ENCODE measurements around the gene FABP6.

FABP6 gene

DNA sequence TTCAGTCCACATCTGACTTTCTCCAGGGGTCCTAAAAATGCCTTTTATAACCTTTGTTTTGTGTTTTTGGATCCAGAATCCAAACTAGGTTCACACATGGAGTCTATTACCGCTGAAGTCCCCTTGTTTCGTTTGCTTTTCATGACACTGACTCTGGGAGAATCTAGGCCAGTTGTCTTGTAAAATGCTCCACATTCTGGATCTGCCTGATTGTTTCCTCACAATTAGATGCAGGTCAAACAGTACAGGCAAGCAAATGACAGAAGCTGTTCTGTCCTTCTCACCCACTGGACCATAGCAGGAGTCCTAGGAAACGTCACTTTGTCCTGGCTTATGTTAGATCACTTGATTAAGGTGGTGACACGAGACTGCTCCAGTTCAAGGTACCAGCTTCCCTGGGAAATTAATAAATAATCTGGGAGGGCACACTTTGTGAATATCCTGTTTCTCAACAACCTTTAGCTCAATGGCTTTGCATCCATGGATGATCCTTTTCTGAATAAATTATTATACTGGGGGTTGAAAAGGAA, 34.1 kb downstream of the FABP6 start:
- no peak for DNase-seq

DNA sequence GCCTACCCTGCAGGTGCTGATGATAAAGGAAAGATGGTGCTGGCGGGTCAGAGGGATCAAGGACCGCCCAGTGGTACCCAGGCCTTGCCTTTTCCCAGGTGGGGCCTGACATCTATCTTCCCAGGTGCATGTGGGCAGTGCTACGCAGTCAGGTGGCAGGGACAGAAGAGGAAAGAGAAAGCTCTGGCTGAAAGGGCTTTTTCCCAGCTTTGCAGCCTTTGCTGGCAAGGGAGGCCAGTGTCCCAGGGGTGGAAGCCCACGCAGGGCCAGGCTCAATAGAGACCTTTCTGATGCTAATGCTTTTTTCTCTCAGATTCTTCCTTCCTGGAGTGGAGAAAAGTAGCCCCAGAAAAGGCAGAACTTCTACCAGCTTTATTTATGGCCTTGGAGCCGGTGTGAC, 36.7 kb downstream of the FABP6 start:
- DNase-seq = no peak

DNA sequence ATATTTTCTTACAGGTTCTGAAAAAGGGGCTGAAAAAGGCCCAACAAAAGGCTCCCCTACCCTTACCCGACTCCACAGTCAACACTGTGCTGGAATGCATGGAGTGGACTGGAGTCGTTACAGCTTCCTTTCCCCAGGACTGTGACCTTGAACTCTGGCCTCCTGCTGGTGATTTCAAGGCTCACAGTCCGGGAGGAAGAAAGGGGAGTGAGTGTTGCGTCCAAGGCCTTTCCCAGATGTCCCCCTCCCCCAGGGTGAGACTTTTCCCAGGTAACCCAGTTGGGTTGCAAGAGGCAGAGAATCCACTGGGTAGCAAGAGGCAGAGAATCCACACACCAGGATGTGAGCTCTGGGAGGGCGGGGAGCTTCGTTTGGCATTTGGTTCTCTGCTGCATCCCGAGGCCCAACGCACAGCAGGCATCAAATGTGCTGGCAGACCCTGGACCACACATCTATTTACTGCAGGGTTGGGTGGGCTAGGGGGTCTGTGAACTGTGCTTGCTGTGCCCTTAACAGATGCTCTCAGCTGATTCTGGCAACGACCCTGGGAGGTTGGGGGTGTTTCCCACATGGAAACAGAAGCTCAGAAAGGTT, 37.5 kb downstream of the FABP6 start:
- no peak for DNase-seq

DNA sequence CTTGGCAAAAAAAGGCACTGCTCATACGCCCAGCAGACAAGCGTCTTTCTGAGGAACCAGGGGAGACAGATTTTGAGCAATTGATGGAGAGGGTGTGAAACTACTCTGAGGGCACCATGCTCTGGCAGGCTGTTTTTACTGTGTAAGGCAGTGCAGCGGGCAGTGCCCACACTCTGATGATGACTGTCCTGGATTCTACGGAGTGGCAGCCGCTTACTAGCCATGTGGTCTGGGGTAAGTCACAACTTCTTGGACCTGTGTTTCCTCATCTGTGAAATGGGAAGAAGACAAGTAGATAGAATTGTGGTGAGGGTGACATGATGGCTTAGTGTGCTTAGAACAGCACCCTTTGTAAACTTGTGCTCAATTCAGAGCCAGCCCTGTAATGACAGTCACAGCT, 38.8 kb downstream of the FABP6 start:
- DNase-seq = no peak

DNA sequence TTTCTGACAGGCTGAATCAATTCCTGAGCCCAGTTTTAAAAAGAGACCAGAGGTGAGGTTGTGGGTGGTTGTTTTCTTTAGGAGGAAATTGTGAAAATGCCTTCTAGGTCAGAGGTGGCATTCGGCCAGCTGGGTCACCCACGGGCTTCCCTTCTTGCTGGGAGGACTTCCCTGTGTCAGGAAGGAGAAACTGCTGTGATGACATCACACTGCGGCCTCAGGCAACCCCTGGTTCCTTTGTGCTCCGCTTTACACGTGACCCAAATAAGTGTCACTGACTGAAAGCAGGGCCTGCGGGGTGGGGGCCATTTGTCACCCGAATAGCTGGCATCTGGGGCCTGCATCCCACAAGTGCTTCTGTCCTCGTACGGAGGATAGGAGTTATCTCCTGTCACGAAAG, 39.7 kb downstream of the FABP6 start:
- no peak for DNase-seq

DNA sequence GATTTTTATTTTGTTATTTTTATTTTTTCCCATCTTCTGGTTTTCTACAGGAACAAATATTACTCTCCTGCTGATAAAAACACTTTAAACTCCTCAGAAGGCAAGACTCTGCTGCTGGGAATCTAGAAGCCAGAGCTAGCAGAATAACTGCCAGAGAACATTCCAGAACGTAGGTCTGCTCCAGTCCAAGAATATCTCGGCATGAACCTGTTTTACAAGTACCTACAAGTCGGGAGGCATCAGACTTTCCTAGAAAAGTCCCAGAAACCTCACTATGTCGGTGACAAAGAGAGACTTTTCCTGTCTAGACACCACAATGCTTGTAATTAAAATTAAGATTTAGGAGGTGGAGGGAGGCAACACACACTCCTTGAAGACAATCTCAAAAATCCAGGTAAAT, 41.4 kb downstream of the FABP6 start:
- no peak for DNase-seq

DNA sequence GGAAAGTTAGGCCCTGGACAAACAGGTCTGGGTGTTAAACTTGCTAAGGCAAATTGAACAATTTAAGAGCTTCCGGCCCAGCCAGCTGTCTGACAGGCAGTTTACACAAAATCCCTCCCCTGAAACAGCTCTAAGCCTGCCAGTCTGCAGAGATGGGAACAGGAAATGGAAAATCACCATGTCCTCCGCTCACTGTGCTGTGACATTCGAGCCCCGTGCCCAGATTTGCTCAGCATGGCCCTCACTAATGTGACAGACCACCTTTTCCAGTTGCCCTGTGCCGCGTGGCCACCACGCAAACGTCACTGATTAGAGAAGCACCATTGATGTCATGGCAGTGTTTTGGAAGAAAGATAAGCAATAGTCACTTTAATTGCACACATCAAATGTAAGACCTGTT, 42.1 kb downstream of the FABP6 start:
- DNase-seq = no peak

DNA sequence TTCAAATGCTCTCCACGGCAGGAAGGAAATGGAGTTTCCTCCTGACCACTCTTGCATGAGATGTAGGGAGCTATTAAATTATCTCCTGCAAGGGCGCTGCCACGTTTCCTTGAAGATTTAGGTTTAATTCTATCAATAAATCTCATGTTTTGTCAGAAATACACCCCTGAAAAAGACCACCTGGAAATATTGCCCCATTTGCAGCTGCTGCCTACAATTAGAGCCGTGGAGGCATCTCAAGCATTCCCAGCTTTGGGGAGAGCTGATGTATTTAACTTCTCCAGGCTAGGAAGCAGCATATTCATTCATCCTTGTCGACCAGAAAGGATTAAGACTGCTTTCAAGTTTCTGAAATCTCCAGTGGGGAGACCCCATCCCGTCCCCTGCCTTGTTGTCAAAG, 42.5 kb downstream of the FABP6 start:
- DNase-seq = no peak

DNA sequence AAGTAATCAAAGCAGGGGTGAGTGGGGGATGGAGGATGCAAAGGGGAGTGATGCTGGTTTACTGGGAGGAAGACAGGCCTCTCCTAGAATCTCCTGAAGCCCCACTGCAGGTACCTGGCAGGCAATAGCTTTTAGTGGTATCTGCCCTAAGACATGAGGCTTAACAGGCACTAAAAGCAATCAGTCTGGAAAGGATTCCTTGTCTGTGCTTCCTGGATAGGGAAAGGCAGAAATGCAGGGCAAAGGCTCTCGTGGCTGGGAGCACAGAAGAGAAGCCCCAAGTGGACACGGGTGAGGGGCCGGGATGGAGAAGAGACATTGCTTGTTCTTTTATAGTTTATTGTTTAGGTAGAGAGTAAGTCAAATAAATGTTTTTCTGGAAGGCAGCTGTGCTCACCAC, 43.0 kb downstream of the FABP6 start:
- no peak for DNase-seq

DNA sequence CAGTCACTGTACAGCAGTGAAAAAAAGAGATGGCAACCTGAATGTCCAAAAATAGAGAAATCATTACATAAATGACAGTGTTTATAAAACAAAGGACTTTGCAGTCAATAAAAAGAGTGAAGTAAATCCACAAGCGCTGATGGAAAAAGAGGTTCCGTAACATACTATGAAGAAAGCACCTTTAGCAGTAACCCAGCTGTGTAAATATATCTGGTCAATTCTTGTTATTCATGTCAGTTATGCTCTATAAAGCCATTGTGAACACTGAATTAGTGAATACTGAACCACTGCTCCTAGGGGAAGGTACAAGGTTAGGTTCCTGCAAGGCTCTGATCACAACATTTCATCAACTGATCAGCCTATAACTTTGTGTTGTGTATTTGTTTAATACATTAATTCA, 43.6 kb downstream of the FABP6 start:
- DNase-seq = no peak

DNA sequence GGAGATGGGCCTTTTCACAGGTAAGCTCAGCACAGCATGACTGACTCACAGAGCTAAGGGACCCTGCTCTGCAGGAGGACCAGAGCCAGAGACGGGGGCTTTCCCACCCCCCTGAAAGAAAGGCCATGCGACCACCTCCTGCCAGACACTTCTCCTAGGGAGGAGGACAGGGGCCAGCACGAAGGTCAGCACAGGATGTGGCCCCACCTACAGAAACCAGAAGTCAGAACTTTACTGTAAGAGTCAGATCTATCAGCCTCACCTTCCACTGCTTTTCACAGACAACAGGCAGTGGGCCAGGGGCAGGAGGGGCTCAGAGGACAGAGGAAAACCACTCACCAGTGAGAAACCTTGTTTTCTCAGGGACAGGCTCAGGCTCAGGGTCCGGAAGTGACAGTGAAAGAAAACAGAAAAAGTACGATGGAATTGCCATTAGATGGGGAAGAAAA, 45.2 kb downstream of the FABP6 start:
- no peak for DNase-seq

DNA sequence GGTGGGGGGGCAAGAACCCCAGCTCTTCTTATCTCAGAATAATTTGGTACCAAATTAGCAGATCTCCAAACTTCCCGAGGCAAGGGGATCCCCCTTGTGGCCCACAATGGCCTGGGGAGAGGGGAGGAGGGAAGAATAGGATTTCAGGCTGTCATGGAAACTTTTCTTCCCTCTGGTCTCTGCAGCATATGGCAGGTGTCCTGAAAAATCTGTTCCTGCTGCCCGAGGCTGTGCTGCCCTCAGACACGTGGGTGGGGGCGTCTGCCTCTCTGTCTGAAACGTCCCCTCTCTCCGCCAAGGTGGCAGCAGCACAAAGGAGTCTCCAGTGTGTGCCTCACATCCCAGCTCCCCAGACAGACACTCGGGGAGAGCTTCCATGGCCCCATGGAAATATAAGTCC, 49.0 kb downstream of the FABP6 start:
- DNase-seq = no peak

DNA sequence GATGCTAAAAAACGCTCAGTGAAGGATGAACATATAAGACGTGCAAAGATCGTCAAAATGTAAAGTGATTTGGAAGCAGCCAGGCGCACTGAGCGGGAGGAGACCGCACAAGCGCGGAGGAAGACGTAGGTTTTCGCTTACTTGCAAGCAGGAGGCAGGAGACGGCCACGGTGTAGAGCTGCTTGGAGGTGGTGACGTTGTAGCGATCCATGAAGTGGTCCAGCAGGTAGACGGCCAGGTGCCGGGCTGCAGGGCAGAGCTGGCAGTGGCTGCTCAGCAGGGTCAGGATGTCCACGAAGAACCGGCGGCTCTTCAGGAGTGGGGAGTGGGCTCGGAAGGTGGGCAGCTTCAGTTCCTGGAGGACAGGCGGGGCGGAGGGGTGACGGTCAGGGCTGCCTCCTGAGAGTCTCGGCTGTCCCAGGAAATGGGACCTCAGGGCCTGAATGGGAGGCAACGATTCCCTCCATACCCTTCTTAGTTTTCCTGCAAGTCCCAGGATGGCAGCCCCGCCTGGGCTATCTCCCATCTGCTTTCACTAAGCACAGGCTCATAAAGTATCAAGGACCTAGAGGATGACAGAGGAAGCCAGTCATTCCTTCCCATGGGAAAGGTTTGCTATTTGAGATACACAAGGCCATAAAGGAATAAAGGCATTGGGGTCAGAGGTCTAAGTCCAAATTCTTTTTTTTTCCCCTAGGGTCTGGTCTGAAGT, 51.2 kb downstream of the FABP6 start:
- DNase-seq = no peak

DNA sequence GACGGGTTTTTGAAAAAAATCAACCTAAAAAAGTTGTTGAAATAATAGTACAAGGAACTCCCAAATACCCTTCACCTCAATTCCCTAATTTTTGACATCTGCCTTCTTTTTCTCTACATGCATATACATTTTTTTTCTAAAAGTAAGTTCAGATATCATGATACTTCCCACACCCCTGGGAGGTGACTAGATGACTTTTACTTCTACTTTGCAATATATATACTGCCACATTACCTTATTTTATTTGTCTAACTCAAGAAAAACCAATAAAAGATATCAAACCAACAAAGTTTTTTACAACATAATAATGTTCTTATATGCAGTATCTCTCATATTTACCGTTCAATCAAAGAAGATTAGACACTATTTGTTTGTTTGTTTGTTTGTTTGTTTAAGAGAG, 52.0 kb downstream of the FABP6 start:
- DNase-seq = no peak

DNA sequence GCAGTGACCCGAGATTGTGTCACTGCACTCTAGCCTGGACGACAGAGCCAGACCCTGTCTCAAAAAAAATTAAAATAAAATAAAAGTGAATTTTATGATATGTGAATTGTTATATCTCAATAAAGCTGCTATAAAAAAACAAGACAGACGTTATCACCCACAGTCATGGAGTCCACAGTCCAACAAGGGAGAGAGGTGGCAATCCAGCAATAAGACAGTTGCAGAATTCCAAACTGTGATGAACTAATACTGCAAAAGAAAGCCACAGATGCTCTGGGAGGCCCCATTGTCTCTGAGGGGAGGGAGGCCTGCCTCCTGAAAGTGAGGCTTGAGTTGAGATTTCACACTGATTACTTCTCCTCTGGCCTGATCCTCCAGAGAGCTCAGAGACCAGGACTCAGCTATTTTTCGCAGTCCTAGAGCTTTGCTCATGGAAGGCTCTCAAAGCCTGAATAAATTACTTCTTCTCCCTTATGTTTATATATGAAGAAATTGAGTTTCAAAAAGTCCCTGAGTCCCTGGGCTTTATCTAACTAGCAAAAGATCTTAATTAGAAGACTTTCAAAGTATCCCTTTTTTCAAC, 55.1 kb downstream of the FABP6 start:
- DNase-seq = no peak

DNA sequence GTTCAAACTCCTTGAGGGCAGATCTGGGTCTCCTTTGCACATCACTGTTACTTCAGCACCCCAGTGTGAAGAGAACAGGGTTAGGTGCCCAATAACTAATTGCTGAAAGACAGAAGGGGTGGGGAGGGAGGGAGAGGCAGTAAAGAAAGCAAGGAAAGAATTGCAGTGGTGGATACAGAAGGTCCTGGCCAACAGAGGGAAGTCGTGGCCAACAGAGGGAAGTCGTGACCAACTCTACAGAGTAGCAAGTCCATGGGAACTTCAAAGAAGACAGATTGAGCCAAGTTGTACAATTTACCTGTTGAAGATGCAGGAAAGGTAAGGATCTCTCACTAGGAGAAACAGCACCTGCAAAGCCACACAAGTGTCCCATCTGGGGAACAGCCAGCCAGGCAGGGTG, 56.0 kb downstream of the FABP6 start:
- no peak for DNase-seq

DNA sequence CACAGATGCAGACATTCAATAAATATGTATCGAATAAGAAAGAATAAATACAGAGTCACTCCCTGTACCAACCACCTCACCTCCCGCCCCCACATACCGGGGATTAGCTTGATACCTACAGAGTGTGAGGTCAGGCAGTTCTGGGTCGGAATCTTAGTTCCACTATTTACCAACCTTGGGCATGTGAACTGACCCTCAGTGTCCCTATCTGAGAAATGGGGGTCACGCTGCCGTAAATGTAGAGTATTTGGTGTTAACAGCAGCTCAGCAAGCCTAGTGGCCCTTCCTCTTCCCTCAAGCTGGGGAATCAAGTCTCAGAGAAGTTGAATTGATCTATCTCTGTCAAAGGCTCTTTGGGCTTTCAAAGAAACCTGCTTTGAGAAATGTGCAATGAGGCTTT, 57.6 kb downstream of the FABP6 start:
- no peak for DNase-seq

DNA sequence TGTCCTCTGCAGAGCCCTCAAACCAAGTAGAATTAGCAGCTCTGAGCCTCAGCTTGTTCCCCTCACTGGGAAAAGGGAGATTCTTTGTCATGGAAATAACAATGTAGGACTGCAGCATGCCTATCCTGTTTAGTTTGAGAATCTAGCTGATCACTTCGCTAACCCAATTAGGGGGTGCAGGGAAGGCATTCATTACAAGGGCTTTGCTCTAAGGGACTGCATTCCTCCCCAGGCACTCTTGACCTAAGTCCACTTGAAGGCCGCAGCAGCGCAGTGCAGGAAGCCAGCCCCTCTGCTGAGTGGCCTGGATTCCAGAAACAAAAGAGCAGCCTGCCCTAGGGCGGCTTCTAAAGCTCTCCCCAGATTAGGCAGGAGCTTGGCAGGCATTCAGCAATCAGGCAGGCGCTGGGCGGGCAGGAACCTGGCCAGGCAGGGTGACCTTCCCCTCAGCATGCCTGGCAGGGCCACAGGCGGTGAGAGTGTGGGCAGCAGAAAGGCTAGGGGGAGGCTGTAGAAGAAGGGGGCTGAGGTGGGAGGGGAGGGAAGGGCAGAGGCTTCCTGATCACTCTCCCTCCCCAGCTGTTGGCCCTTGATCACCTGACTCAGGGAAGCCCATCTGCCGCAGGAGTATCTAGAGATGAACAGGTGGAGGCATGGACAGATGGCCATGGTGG, 58.2 kb downstream of the FABP6 start:
- no peak for DNase-seq
